K562 (cell line): ENCODE results near the gene TSPAN32. TPM values are rescaled to one million over a fixed set of nuclear protein-coding genes. Genes with fewer than 3 reads are reported as not detected.
A peak's percentile ranks its signal among the peaks of the same experiment; 100 is the strongest.
"Not testable (repeated sequence)": the region's sequence is repeated elsewhere in the genome, so short reads cannot be mapped to it uniquely, and the experiment has no call there.

Experiments
- ATAC-seq: fragments of 200-7000 bp; cut with Tn5 transposase; 3 replicates; pipeline ENCODE4 v1.9.1; 2020; ENCODE audit warnings: moderate library complexity
- BruUV-seq: library from RNA; stranded (reverse); fragments of 400-500 nt; replicated peaks from 2 replicates; lab custom pipeline; 2021; lab: Mats Ljungman, UMichigan
- CTCF ChIA-PET: fragments of 300-600 bp; formaldehyde crosslinking; extraction: SDS; loops from one replicate; lab custom pipeline; 2021; ENCODE audit warnings: low intra/inter-chr PET ratio; lab: Yijun Ruan, JAX
- POLR2A ChIA-PET: fragments of 300-600, 350-650 bp; sonication (Branson Sonifier 250); formaldehyde crosslinking; extraction: SDS; loops from one replicate; lab custom pipeline; 2021; ENCODE audit warnings: antibody characterized with exemption, inconsistent platforms; lab: Yijun Ruan, JAX
- DNase-seq, 4 experiments: peaks; one replicate each; pipeline versions ENCODE4 v3.0.0 to v3.0.0-alpha.2; 2011 to 2018; ENCODE audit warnings: low spot score in 3 of 4, mixed read lengths in 3 of 4; ENCODE audit errors: extremely low read depth in 1 of 4
- FAIRE-seq: peaks from 2 replicates; lab custom pipeline; 2011; peaks lifted over from hg19 to GRCh38; lab: Jason Lieb, UNC
- H2AFZ ChIP-seq: 2 replicates; pipeline ENCODE4 v1.6.0; 2011; ENCODE audit warnings: low read depth, low read length, control low read depth, inconsistent platforms
- H3K27ac ChIP-seq: fragments of 200-600 bp; 3 replicates; pipeline ENCODE4 v1.8.0; 2011; ENCODE audit warnings: low read depth, mild to moderate bottlenecking, control low read depth, inconsistent platforms, low read length, moderate library complexity, mixed read lengths; ENCODE audit errors: extremely low read depth
- H3K27me3 ChIP-seq, 2 experiments: fragments of 300-600 bp in 1 of 2; 2 replicates in 1 of 2; 3 replicates in 1 of 2; pipeline versions ENCODE4 v1.6.0 to v1.8.0; 2011; ENCODE audit warnings: inconsistent platforms in 2 of 2, low read length in 2 of 2, mild to moderate bottlenecking in 1 of 2, mixed read lengths in 1 of 2, moderate library complexity in 1 of 2; ENCODE audit not compliant: control insufficient read depth in 2 of 2, insufficient read depth in 2 of 2
- H3K36me3 ChIP-seq: fragments of 300-600 bp; 3 replicates; pipeline ENCODE4 v1.8.0; 2011; ENCODE audit warnings: mild to moderate bottlenecking, low read length, inconsistent platforms; ENCODE audit not compliant: control insufficient read depth, insufficient read depth
- H3K4me1 ChIP-seq, 2 experiments: fragments of 200-600 bp in 1 of 2; replicated peaks in 1 of 2; 2 replicates in 1 of 2; 3 replicates in 1 of 2; pipeline versions ENCODE4 v1.5.1 to v1.8.0; 2011; ENCODE audit warnings: inconsistent platforms in 2 of 2, low read length in 2 of 2, mild to moderate bottlenecking in 1 of 2, mixed read lengths in 1 of 2, moderate library complexity in 1 of 2; ENCODE audit not compliant: control insufficient read depth in 2 of 2, insufficient read depth in 2 of 2
- H3K4me2 ChIP-seq: 2 replicates; pipeline ENCODE4 v1.6.1; 2011; ENCODE audit warnings: low read length, control low read depth, inconsistent platforms, mixed read lengths; ENCODE audit not compliant: insufficient read depth
- H3K4me3 ChIP-seq: fragments of 200-600 bp; sonication (generic), shearing (Covaris generic); 2 replicates; pipeline ENCODE4 v1.5.1; 2016; ENCODE audit warnings: control low read depth, inconsistent platforms
- H3K79me2 ChIP-seq: fragments of 200-600 bp; 3 replicates; pipeline ENCODE4 v1.8.0; 2011; ENCODE audit warnings: low read length, inconsistent platforms; ENCODE audit not compliant: control insufficient read depth, insufficient read depth
- H3K9ac ChIP-seq, 2 experiments: 2 replicates each; pipeline versions ENCODE4 v1.6.0 to v1.6.1; 2011; ENCODE audit warnings: low read depth in 2 of 2, low read length in 2 of 2, control low read depth in 1 of 2, inconsistent platforms in 1 of 2, mild to moderate bottlenecking in 1 of 2, mixed read lengths in 1 of 2; ENCODE audit not compliant: insufficient read depth in 1 of 2
- H3K9me1 ChIP-seq: one replicate; pipeline ENCODE4 v1.6.0; 2011; ENCODE audit warnings: inconsistent platforms, mild to moderate bottlenecking, low read length, moderate library complexity; ENCODE audit not compliant: control insufficient read depth, insufficient read depth
- H3K9me3 ChIP-seq: replicated peaks from 2 replicates; pipeline ENCODE4 v1.5.1; 2011; ENCODE audit warnings: low read depth, low read length, inconsistent platforms; ENCODE audit not compliant: control insufficient read depth, insufficient read depth
- H4K20me1 ChIP-seq: replicated peaks from 2 replicates; pipeline ENCODE4 v1.6.1; 2011; ENCODE audit warnings: low read length, inconsistent platforms, mixed read lengths; ENCODE audit not compliant: control insufficient read depth, insufficient read depth
- CBX5 ChIP-seq: IDR thresholded peaks from 2 replicates; pipeline ENCODE4 v1.6.1; 2014; ENCODE audit warnings: low read depth, borderline replicate concordance
- RBFOX2 ChIP-seq: fragments of 200-400 bp; formaldehyde crosslinking; IDR thresholded peaks from 2 replicates; pipeline ENCODE4 v1.6.1; 2017; ENCODE audit warnings: low read depth, mild to moderate bottlenecking, low read length, moderate library complexity
- TRIM28 ChIP-seq: fragments of 450-650 bp; IDR thresholded peaks from 2 replicates; pipeline ENCODE4 v1.6.1; 2017
- WGBS: fragments of 100-300 bp; shearing (Covaris generic); methylation state at CpG from one replicate; pipeline ENCODE4 v1.1.6; 2016; ENCODE audit warnings: low coverage, mixed read lengths; ENCODE audit not compliant: insufficient coverage; ENCODE audit errors: missing lambda C conversion rate; 5-methylcytosine and 5-hydroxymethylcytosine counted together
- in situ Hi-C: fragments of 300-500 bp; cut with MboI; formaldehyde crosslinking; loops from 4 replicates; pipeline ENCODE4 v1.15.0; 2018; ENCODE audit warnings: inconsistent platforms, mixed read lengths
- intact Hi-C: fragments of 100-400 bp; cut with micrococcal nuclease; formaldehyde crosslinking; loops from 2 replicates; pipeline ENCODE4 v1.14.2; 2022
- polyA plus RNA-seq, 8 experiments: library from polyadenylated mRNA; depleted of rRNA in 4 of 8; stranded (reverse) in 5 of 8; unstranded in 3 of 8; fragments of >200 nt; fragmentation: Nextera tagmentation in 2 of 8; fragmentation: Illumina TruSeq in 1 of 8; extraction: Ambion mirVana in 2 of 8; extraction: Trizol in 1 of 8; gene quantifications; 2 replicates each; pipeline versions ENCODE4 v1.2.1 to v1.2.3, GENCODE V29; 2011 to 2014; ENCODE audit warnings: inconsistent platforms in 1 of 8, missing spikeins in 1 of 8
- total RNA-seq, 7 experiments: library from RNA; depleted of rRNA in 6 of 7; stranded (reverse); fragments of >200 nt in 6 of 7; fragmentation: Illumina TruSeq in 2 of 7; extraction: Trizol in 2 of 7; gene quantifications; 2 replicates each; pipeline versions ENCODE4 v1.2.1 to v1.2.3, GENCODE V29; 2011 to 2021; ENCODE audit warnings: low replicate concordance in 1 of 7

TSPAN32 gene
- total and polyA plus RNA-seq, 9 of the 15 experiments (the other 6 are each of a cell fraction or from before 2014, with no cell fraction given): 0.21 to 7.3 (median 2.6) TPM

- FAIRE-seq (no peak), ATAC-seq (no peak), DNase-seq (no peak)
- Histone ChIP-seq H3K36me3 (no peaks in the 10 kb centered on the region), H3K79me2 (no peaks in the 10 kb centered on the region), H3K9me1 (no peaks in the 10 kb centered on the region), H4K20me1 (no peaks in the 10 kb centered on the region), H3K4me3 (no peak overlapping the region), H3K27ac (no peak overlapping the region), H3K4me1 (peaks cover 0 to 4% of the 10 kb centered on the region in 2 experiments; a peak in 2 of 5 replicates), H3K9me3 (no peaks in the 10 kb centered on the region), H3K9ac (no peak overlapping the region), H3K27me3 (peaks cover 24 to 53% of the 10 kb centered on the region in 2 experiments; a peak in 4 of 5 replicates), H2AFZ (no peak overlapping the region), H3K4me2 (no peak overlapping the region)
- ChIA-PET CTCF (no interaction called here), POLR2A (no interaction called here)
- no TSS peak for BruUV-seq
- 10% methylated on average over 3 of the region's 5 CpGs for WGBS
- intact Hi-C loops: no loop called here
- in situ Hi-C loops: no loop called here
- no peak for TF ChIP-seq RBFOX2
- peak; percentile 39; the same call in 1 of the 2 replicates for TF ChIP-seq TRIM28
- 0 out of 2 replicates have a peak, but pooled peaks have one; percentile 48 for TF ChIP-seq CBX5
Observed at GRCh38 chr11:2331404-2331803, 29.6 kb downstream of the TSPAN32 start.

DNA sequence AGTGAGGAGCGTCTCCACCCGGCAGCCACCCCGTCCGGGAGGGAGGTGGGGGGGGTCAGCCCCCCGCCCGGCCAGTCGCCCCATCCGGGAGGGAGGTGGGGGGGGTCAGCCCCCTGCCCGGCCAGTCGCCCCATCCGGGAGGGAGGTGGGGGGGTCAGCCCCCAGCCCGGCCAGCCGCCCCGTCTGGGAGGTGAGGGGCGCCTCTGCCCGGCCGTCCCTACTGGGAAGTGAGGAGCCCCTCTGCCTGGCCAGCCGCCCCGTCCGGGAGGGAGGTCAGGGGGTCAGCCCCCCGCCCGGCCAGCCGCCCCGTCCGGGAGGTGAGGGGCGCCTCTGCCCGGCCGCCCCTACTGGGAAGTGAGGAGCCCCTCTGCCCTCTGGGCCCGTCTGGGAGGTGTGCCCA lies 30.8 kb downstream of the TSPAN32 start:
- H3K9me3 ChIP-seq, H3K9ac ChIP-seq, intact Hi-C loops, in situ Hi-C loops, FAIRE-seq, H2AFZ ChIP-seq, H3K9me1 ChIP-seq, CTCF ChIA-PET, POLR2A ChIA-PET, H3K79me2 ChIP-seq, BruUV-seq, H3K4me3 ChIP-seq, H3K4me1 ChIP-seq, DNase-seq, H3K4me2 ChIP-seq, H4K20me1 ChIP-seq, H3K27ac ChIP-seq, H3K36me3 ChIP-seq, ATAC-seq: not testable (repeated sequence)
- WGBS: 0% methylated on average over 1 of the region's 29 CpGs
- H3K27me3 ChIP-seq: peaks cover 25 to 48% of the 10 kb centered on the region in 2 experiments

- POLR2A ChIA-PET, H3K9ac ChIP-seq, in situ Hi-C loops, H3K9me3 ChIP-seq, BruUV-seq, H3K4me2 ChIP-seq, CTCF ChIA-PET, H2AFZ ChIP-seq, H4K20me1 ChIP-seq, H3K36me3 ChIP-seq, ATAC-seq, DNase-seq, intact Hi-C loops, H3K9me1 ChIP-seq, H3K4me3 ChIP-seq, H3K79me2 ChIP-seq, H3K4me1 ChIP-seq, FAIRE-seq, H3K27ac ChIP-seq: not testable (repeated sequence)
- H3K27me3 ChIP-seq: peaks cover 21 to 45% of the 10 kb centered on the region in 2 experiments
- WGBS: 0% methylated on average over 1 of the region's 4 CpGs
Observed at GRCh38 chr11:2333486-2334205, 31.8 kb downstream of the TSPAN32 start.
